HEK293 (cell line): ENCODE measurements around the gene CAMK2G.

Source experiments
- CTCF ChIA-PET: fragments of 350-600 bp; formaldehyde crosslinking; extraction: SDS; loops from one replicate; lab custom pipeline; 2021; ENCODE audit warnings: antibody characterized with exemption; lab: Yijun Ruan, JAX
- POLR2A ChIA-PET: fragments of 300-600 bp; formaldehyde crosslinking; extraction: SDS; loops from one replicate; lab custom pipeline; 2020; ENCODE audit warnings: antibody characterized with exemption, inconsistent platforms; lab: Yijun Ruan, JAX
- H3K27ac ChIP-seq: fragments of 200-500 bp; sonication (Bioruptor generic); 2 replicates; pipeline ENCODE4 v1.5.1; 2014; ENCODE audit warnings: low read depth, low read length, control low read depth, inconsistent platforms; ENCODE audit errors: extremely low read depth
- H3K36me3 ChIP-seq, 2 experiments: fragments of 200-500 bp in 1 of 2; sonication (Bioruptor generic) in 1 of 2; 1 replicate in 1 of 2; 2 replicates in 1 of 2; pipeline ENCODE4 v1.5.1; 2014 to 2017; ENCODE audit warnings: inconsistent platforms in 2 of 2, low read length in 2 of 2; ENCODE audit not compliant: control insufficient read depth in 2 of 2, insufficient read depth in 1 of 2
- H3K4me1 ChIP-seq: fragments of 200-500 bp; sonication (Bioruptor generic); 2 replicates; pipeline ENCODE4 v1.5.1; 2014; ENCODE audit warnings: mild to moderate bottlenecking, low read length, inconsistent platforms; ENCODE audit not compliant: control insufficient read depth, insufficient read depth
- H3K4me3 ChIP-seq: 2 replicates; pipeline ENCODE4 v1.5.1; 2011; ENCODE audit warnings: low read depth, mild to moderate bottlenecking, control low read depth, low read length, moderate library complexity
- H3K9me3 ChIP-seq: fragments of 200-500 bp; sonication (Bioruptor generic); 2 replicates; pipeline ENCODE4 v1.5.1; 2014; ENCODE audit warnings: low read depth, low read length, inconsistent platforms; ENCODE audit not compliant: control insufficient read depth, insufficient read depth
- GLI4 ChIP-seq: fragments of 450-650 bp; formaldehyde crosslinking; IDR thresholded peaks from 2 replicates; pipeline ENCODE4 v1.5.1; 2016; ENCODE audit warnings: missing biosample characterization, missing genetic modification characterization
- PRDM1 ChIP-seq: fragments of 450-650 bp; formaldehyde crosslinking; IDR thresholded peaks from 2 replicates; pipeline ENCODE4; 2016; ENCODE audit warnings: missing biosample characterization, missing genetic modification characterization
- PRDM10 ChIP-seq: fragments of 450-650 bp; formaldehyde crosslinking; IDR thresholded peaks from 2 replicates; pipeline ENCODE4 v1.5.1; 2016; ENCODE audit warnings: missing biosample characterization, missing genetic modification characterization
- SP2 ChIP-seq: fragments of 450-650 bp; formaldehyde crosslinking; IDR thresholded peaks from 2 replicates; pipeline ENCODE4 v1.5.1; 2016; ENCODE audit warnings: missing biosample characterization, missing genetic modification characterization
- SP3 ChIP-seq: fragments of 450-650 bp; formaldehyde crosslinking; IDR thresholded peaks from 2 replicates; pipeline ENCODE4 v1.5.1; 2016; ENCODE audit warnings: missing biosample characterization, missing genetic modification characterization
- TRIM28 ChIP-seq: IDR thresholded peaks from 2 replicates; pipeline ENCODE4 v1.6.1; 2011; ENCODE audit warnings: low read length, control low read depth, borderline replicate concordance
- ZIC2 ChIP-seq: fragments of 450-650 bp; formaldehyde crosslinking; IDR thresholded peaks from 2 replicates; pipeline ENCODE4 v1.5.1; 2016; ENCODE audit warnings: missing biosample characterization, missing genetic modification characterization
- ZNF169 ChIP-seq: fragments of 450-650 bp; formaldehyde crosslinking; IDR thresholded peaks from 2 replicates; pipeline ENCODE4 v1.5.1; 2016; ENCODE audit warnings: missing biosample characterization, missing genetic modification characterization
- ZNF174 ChIP-seq: fragments of 450-650 bp; formaldehyde crosslinking; IDR thresholded peaks from 2 replicates; pipeline ENCODE4 v1.5.0; 2017; ENCODE audit warnings: missing biosample characterization, mild to moderate bottlenecking, missing genetic modification characterization
- ZNF19 ChIP-seq: fragments of 450-650 bp; formaldehyde crosslinking; IDR thresholded peaks from 2 replicates; pipeline ENCODE4; 2016; ENCODE audit warnings: missing biosample characterization, missing genetic modification characterization, low read depth
- ZNF214 ChIP-seq: fragments of 450-650 bp; formaldehyde crosslinking; IDR thresholded peaks from 2 replicates; pipeline ENCODE4 v1.5.1; 2017; ENCODE audit warnings: missing biosample characterization, mild to moderate bottlenecking, missing genetic modification characterization, borderline replicate concordance
- ZNF248 ChIP-seq: fragments of 450-650 bp; formaldehyde crosslinking; IDR thresholded peaks from 2 replicates; pipeline ENCODE4 v1.5.1; 2017; ENCODE audit warnings: missing biosample characterization, missing genetic modification characterization
- ZNF266 ChIP-seq: fragments of 450-650 bp; formaldehyde crosslinking; IDR thresholded peaks from 2 replicates; pipeline ENCODE4 v1.5.1; 2016; ENCODE audit warnings: missing biosample characterization, missing genetic modification characterization, low read depth
- ZNF302 ChIP-seq: fragments of 450-650 bp; formaldehyde crosslinking; IDR thresholded peaks from 2 replicates; pipeline ENCODE4 v1.5.1; 2016; ENCODE audit warnings: missing biosample characterization, missing genetic modification characterization, low read depth
- ZNF311 ChIP-seq: fragments of 450-650 bp; formaldehyde crosslinking; IDR thresholded peaks from 2 replicates; pipeline ENCODE4 v1.5.1; 2017; ENCODE audit warnings: missing biosample characterization, missing genetic modification characterization, borderline replicate concordance
- ZNF354C ChIP-seq: fragments of 450-650 bp; formaldehyde crosslinking; IDR thresholded peaks from 2 replicates; pipeline ENCODE4 v1.5.1; 2016; ENCODE audit warnings: missing biosample characterization, missing genetic modification characterization, low read depth, borderline replicate concordance
- ZNF404 ChIP-seq: fragments of 450-650 bp; formaldehyde crosslinking; IDR thresholded peaks from 2 replicates; pipeline ENCODE4 v1.5.1; 2017; ENCODE audit warnings: missing biosample characterization, missing genetic modification characterization
- ZNF423 ChIP-seq: fragments of 450-650 bp; formaldehyde crosslinking; IDR thresholded peaks from 2 replicates; pipeline ENCODE4 v1.5.1; 2016; ENCODE audit warnings: missing biosample characterization, missing genetic modification characterization
- ZNF791 ChIP-seq: fragments of 450-650 bp; formaldehyde crosslinking; IDR thresholded peaks from 2 replicates; pipeline ENCODE4 v1.5.1; 2016; ENCODE audit warnings: missing biosample characterization, missing genetic modification characterization
- ZSCAN16 ChIP-seq: fragments of 450-650 bp; formaldehyde crosslinking; IDR thresholded peaks from 2 replicates; pipeline ENCODE4 v1.5.1; 2016; ENCODE audit warnings: missing biosample characterization, missing genetic modification characterization
- ZSCAN30 ChIP-seq: fragments of 450-650 bp; IDR thresholded peaks from 2 replicates; pipeline ENCODE4 v1.5.1; 2018; ENCODE audit warnings: missing biosample characterization, mild to moderate bottlenecking, missing genetic modification characterization, moderate library complexity
- TF ChIP-seq, protein P1 (sequence below): fragments of 450-650 bp; formaldehyde crosslinking; IDR thresholded peaks from 2 replicates; pipeline ENCODE4 v1.5.1; 2016; ENCODE audit warnings: missing biosample characterization, missing genetic modification characterization, low read depth
- TF ChIP-seq, protein P2 (sequence below): fragments of 450-650 bp; formaldehyde crosslinking; IDR thresholded peaks from 2 replicates; pipeline ENCODE4 v1.5.1; 2016; ENCODE audit warnings: missing biosample characterization, missing genetic modification characterization

Gene CAMK2G

DNA sequence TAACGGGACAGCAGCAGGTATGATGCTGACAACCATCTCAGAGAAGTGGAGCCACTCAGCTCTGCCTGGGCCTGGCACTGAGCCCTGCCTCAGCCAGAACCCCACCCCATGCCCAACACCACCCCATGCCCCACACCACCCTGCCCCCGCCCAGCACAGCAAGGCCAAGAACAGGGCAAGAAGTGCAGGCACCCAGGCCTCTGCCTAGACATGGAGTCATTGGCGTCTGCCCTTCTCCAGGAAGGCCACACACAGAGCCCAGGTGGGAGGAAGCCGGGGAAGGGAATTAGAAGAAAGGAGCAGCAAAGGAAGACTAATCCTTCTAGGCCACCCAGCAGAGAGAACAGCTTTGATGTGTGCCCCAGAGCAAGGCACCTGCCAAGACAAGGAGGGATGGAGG lies 18.9 kb downstream of the CAMK2G start:
- POLR2A ChIA-PET, result no interaction called here
- CTCF ChIA-PET, result interaction anchor here (0.5 to 3.0 kb wide), 3 partner anchors 24 to 906 kb away, joined by 4 to 18 read pairs (median 10); no protein-coding TSS in a partner anchor
- no peak for TF ChIP-seq PRDM10 (tag by site-specific recombination)
- TF ChIP-seq, protein P1, sequence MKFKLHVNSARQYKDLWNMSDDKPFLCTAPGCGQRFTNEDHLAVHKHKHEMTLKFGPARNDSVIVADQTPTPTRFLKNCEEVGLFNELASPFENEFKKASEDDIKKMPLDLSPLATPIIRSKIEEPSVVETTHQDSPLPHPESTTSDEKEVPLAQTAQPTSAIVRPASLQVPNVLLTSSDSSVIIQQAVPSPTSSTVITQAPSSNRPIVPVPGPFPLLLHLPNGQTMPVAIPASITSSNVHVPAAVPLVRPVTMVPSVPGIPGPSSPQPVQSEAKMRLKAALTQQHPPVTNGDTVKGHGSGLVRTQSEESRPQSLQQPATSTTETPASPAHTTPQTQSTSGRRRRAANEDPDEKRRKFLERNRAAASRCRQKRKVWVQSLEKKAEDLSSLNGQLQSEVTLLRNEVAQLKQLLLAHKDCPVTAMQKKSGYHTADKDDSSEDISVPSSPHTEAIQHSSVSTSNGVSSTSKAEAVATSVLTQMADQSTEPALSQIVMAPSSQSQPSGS, result no peak
- TF ChIP-seq ZIC2 (tag by site-specific recombination), result 0 out of 2 replicates have a peak, but pooled peaks have one; percentile 16
- Histone ChIP-seq H3K9me3 (no peaks in the 10 kb centered on the region), H3K36me3 (peaks cover 0 to 69% of the 10 kb centered on the region in 2 experiments; a peak in 1 of 3 replicates), H3K4me1 (peaks cover 6% of the 10 kb centered on the region; the same call in 1 of the 2 replicates), H3K4me3 (no peak overlapping the region), H3K27ac (no peak overlapping the region)

- peaks cover 6% of the 10 kb centered on the region; the same call in 1 of the 2 replicates for H3K4me1 ChIP-seq
- no peak overlapping the region for H3K27ac ChIP-seq
- POLR2A ChIA-PET, result no interaction called here
- CTCF ChIA-PET, result interaction anchor here (12.7 kb wide), 1 partner anchor 24 kb away, joined by 267 read pairs; the partner anchor contains the start of gene CAMK2G
- TF ChIP-seq ZNF311 (tag by site-specific recombination), result no peak
- TF ChIP-seq ZNF302 (tag by site-specific recombination), result no peak
- no peak for TF ChIP-seq GLI4 (tag by site-specific recombination)
- TF ChIP-seq ZNF423 (tag by site-specific recombination), result no peak
- no peak for TF ChIP-seq ZNF19 (tag by site-specific recombination)
- no peak for TF ChIP-seq ZNF354C
- TF ChIP-seq PRDM1, result no peak
- TF ChIP-seq TRIM28, result no peak
- TF ChIP-seq ZNF214 (tag by site-specific recombination), result no peak
- TF ChIP-seq, protein P2, sequence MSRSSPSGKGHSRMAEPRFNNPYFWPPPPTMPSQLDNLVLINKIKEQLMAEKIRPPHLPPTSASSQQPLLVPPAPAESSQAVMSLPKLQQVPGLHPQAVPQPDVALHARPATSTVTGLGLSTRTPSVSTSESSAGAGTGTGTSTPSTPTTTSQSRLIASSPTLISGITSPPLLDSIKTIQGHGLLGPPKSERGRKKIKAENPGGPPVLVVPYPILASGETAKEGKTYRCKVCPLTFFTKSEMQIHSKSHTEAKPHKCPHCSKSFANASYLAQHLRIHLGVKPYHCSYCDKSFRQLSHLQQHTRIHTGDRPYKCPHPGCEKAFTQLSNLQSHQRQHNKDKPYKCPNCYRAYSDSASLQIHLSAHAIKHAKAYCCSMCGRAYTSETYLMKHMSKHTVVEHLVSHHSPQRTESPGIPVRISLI, result no peak
- no peak for TF ChIP-seq ZNF248 (tag by site-specific recombination)
- no peak for TF ChIP-seq ZNF174 (tag by site-specific recombination)
- no peak for TF ChIP-seq ZNF404 (tag by site-specific recombination)
- no peak for TF ChIP-seq SP2
- no peak for TF ChIP-seq ZNF266 (tag by site-specific recombination)
- no peak for TF ChIP-seq SP3 (tag by site-specific recombination)
- no peak for TF ChIP-seq ZNF169 (tag by site-specific recombination)
- no peak for TF ChIP-seq ZNF791 (tag by site-specific recombination)
- TF ChIP-seq ZSCAN16 (tag by site-specific recombination), result no peak
- no peak for TF ChIP-seq ZSCAN30 (tag by site-specific recombination)
- peaks cover 0 to 63% of the 10 kb centered on the region in 2 experiments; a peak in 1 of 3 replicates for H3K36me3 ChIP-seq
- no peak overlapping the region for H3K4me3 ChIP-seq
- H3K9me3 ChIP-seq, result no peaks in the 10 kb centered on the region
Observed at GRCh38 chr10:73854310-73854709, 20.0 kb downstream of the CAMK2G start.
